Measurements from ENCODE around the gene ATAD2B.
"Not testable (repeated sequence)": the region's sequence is repeated elsewhere in the genome, so short reads cannot be mapped to it uniquely, and the experiment has no call there.

The ATAD2B gene

DNA sequence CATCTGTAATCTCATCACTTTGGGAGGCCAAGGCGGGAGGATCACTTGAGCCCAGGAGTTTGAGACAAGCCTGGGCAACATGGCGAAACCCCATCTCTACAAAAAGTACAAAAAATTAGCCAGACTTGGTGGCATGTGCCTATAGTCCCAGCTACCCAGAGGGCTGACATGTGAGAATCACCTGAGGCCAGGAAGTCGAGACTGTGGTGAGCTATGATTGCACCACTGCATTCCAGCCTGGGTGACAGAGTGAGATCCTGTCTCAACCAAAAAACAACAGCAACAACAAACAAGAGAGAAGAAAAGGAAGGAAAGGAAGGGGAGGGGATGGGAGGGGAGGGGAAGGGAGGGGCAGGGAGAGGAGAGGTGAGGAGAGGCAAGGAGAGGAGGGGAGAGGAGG is 203.9 kb downstream of the ATAD2B start:
- not testable (repeated sequence) for FAIRE-seq

DNA sequence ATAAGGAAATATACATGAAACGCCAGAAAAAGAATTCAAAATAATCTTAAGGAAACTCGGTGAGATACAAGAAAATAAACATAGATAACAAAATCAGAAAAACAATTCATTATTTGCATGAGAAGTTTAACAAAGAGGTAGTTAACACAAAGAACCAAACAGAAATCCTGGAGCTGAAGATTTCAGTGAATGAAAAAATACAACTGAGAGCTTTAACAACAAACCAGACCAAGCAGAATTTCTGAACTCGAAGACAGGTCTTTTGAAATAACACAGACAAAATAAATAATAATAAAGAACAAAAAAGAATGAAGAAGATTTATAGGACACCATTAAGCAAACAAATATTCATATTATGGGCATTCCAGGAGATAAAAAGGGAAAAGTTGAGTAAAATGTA is 204.7 kb downstream of the ATAD2B start:
- no peak for FAIRE-seq

DNA sequence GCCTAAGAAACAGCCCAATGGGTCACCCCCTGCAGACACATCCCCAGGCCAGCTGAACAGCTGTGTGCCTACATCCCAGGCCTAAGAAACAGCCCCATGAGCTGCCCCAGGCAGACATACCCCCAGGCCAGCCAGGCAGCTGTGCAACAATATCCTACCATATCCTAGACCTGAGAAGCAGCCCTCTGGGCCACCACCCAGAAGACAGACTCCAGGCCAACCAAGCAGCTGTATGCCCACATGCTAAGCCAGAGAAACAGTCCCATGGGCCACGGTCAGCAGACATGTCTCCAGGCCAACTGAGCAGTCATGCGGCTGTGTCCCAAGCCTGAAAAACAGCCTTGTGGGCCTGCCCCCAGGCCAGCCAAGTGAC is 205.5 kb downstream of the ATAD2B start:
- FAIRE-seq = no peak

DNA sequence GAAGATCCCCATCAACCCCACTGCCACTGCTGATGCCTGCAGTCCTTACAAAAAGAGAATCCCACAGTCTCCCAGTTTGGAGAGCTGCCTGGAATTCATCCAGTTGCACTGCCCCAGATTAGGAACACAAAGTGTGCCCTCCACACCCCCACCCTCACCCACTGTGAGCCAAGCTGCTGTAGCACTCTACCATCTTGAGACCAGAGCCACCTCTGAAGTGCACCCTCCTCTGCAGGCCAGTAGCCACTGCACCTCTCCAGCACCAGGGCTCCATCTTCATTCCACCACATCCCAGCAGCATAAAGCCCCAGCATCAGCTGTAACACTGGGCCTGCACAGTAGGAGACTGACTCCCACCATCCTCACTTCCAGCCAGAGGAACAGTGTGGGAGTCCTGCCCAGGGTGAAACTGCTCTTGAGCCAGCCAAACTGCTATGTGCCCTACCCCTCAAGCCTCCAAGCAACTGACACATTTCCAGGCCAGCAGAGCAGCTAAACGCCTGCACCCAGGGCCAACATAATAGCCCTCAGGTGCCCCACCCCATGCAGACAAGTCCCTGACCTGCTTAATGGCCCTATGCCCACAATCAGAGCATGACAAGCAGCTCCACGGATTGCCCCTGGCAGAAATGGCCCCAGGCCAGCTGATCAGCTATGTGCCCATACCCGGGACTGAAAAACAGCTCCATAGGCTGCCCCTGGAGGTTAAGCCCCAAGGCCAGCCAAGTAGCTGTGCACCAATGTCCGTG is 206.0 kb downstream of the ATAD2B start:
- FAIRE-seq = no peak

DNA sequence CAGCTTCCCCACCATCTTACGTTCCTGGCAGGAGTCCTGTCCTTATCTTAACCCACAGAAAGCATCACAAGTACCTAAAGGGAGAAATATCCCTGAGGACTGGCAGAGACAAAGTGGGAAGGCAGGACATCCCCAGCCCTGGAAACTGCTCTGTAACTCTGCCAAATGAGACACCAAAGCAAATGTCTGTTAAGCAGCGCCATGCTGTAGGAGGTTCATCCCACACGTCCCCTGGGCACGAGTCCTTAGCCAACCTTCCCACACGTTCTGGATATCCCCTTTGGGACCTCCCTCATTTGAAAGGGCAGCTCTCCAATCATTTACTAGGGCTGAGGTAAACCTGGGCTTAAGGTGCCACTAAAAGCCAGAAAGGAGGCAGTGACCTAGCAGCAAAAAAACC is 207.2 kb downstream of the ATAD2B start:
- FAIRE-seq = no peak

DNA sequence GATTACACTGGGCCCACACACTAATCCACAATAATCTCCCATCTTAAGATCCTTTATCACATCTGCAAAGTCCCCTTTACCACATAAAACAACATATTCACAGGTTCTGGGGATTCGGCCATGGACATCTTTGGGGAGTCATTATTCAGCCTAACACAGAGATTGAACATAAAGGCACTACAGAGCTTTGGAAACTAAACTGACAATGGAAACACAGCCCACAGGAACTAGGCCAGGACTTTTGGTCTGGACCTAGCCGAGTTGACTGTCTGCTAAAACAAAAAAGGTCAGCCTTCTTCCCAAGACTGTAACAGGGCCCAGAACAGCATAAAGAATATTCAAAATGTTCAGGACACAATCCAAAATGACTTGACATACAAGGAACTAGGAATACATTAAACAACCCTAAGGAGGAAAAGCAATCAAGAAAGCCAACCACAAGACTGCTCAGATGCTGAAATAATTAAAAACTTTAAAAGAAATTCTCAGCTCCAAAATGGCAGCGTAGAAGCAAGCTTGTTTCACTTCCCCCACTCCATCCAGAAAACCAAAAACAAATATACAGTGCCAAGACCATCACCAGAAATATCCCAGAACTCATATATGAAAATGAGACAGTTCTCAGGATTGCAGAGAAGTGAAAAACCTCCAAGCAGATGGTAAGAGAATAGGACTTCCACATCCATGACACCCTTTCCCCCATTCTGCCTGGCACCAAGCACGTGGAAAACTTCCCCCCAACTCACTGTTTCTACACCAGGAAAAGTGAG is 207.8 kb downstream of the ATAD2B start:
- FAIRE-seq = no peak

DNA sequence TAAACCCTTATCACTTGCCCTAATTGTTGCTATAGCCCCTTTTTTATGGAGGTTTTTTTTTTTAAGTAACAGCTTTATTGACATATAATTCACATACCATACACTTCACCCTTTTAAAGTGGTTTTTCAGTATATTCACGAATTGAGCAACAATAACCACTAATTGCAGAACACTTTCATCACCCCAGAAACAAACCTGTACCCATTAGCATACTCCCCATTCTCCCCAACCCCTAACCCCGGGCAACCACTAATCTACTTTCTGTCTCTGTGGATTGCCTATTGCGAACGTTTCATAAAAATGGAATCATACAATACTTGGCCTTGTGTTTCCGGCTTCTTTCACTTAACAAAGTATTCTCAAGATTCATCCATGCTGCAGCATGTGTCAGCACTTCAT is 213.6 kb downstream of the ATAD2B start:
- no peak for FAIRE-seq

DNA sequence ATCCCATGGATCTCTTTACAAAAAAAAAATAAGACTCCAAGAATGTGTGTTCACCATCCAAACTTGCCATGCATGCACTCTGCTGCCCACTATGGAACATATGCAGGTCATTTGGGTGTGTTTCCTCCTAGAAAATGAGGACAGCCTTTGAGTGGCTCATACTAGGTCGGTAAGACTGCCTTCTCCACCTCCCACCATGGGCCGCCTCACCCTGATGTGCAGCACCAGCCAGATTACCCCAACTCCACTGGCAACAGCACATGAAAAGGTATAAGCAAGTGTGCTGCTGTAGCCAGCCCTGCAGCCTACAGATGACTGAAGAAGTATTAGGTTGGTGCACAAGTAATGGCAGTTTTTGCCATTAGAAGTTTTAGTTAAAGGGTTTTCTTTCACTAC is 214.2 kb downstream of the ATAD2B start:
- no peak for FAIRE-seq

DNA sequence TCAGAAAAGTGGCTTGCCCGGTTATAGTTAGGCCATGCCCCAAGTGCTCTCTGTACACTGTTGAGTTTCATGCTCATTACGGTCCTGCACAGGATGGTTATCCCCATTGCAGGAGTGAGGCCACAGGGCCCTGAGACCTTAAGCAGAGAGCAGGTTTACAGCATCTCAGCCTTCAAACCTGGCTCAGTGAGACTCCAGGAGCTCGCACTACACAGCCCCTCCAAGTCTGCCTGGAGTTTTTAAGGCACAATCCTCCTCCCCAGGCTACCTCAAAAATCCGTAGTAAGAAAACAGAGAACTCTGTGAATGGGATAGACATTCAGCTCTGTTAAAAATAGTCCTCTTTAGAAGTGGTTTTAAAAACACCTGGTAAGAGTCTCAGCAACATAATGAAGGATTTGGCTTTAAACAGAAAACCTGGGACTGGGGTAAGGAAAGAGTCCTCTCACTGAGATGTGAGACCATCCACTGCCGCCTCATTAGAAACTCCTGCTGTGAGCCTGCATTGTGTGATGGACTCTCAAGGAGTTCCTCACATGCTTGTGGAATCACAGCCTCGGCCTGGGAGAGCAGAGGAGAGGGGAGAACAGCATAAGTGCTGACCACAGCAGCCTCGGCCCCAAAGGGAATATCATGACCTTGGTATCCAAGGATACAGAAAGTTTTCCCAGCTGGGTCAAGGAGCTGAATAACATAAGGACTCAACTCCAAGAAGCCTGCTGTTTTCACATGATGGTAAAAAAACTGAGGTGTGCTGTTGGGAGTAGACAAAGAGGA is 214.8 kb downstream of the ATAD2B start:
- FAIRE-seq = no peak

DNA sequence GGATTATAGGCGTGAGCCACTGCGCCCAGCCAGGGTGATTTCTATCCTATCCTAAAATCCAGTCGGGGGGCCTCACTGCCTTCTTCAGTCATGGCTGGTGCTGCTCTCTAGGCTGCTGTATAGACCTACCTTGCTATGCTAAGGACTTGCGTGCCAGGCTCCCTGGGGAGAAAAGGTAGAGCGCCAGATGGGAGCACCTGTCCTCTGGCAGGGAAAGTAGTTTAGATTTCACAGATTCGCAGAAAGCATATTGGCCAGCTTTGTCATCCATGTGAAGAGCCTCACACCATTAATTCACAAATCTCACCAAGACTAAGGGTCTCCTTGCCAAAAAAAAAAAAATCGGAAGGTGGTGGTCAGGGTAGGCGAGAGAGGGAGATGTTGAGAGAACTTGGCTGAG is 217.6 kb downstream of the ATAD2B start:
- FAIRE-seq = no peak

DNA sequence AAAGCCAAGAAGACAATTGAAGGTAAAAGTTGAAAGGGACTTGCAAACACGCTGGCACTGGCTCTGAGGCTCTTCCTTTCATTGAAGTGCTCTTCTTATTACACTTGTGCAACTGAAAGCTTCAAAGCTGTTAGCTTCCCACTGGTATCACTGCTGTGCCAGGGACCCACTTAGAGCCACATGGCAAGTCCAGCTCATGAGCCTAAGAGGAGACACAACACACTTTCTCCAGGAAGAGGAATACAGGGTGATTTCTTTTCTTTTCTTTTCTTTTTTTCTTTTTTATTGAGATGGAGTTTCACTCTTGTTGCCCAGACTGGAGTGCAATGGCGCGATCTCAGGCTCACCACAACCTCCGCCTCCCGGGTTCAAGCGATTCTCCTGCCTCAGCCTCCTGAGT is 218.2 kb downstream of the ATAD2B start:
- FAIRE-seq = no peak

DNA sequence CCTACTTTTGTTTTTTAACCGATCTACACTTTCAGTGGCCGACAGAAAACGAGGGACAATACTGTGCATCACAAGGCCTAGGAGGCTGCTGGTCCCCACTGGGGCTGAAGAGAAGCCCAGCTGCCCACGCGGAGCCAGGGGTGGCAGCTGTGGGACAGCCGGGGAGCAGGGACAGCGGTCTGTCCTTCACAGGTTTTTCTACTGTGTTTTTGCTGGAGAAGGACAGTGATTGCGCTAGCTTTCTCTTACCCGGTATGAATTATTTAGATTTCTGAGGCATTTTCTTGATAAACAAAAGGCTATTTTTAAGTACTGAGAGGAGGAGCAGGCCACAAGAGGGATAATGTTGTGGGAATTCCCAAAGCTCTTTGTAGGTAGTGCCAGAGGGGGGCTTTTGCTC is 219.8 kb downstream of the ATAD2B start:
- FAIRE-seq = no peak

DNA sequence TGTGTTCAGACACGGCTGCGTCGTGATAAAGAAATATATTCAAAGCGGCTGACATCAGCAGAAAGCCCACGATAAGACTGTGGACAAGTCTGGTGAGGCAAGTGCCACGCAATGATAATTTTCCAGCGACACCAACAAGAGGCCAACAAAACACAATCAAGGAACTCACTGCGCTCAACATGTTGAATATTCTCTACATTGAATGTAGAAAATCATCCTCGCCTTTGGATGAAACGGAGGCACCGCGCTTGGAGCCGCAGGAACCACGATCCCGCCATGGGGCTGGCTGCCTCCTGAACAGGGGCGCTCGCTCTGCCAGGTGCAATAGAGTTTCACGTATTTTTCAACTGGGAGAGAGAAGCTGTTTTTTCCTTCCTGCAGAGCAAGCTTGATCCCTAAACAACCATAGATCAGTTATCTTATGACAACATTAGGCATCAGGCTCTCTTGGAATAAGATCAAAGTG is 220.3 kb downstream of the ATAD2B start:
- FAIRE-seq = no peak

DNA sequence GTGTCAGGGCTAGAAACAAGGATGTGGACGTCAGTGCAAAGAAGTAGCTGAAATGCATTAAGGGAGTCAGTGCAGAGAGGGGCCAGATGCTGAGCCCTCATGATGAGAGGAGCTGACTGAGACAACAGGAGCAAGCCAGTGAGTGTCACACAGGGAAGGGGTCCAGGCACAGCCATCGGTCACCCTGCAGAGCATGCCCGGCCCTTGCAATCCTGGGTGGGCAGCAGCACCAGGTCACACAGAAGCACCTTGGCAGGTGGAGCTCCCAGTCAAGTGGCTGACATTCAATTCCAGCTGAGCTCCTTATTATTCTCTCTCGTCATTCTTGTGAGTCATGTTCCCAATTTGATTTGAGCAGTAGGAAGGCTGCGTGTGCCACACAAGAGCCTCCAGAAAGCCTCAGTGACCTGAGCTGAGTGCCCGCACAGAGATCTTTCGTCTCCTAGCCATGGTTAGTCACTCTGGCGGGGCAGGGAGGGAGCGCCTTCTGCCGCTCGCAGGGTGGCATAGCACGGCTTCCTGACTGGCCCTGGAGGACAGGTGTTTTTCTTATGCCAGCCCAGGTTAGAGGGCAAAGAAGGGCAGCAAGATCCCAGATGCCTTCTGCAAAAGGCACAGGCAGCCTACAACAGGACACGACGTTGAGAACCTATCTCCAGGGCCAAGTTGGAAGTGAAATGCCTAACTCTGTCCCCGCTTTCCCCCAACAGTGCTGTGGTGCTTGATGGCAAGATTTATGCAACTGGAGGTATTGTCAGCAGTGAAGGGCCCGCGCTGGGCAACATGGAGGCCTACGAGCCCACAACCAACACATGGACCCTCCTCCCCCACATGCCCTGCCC is 220.9 kb downstream of the ATAD2B start:
- FAIRE-seq = no peak

DNA sequence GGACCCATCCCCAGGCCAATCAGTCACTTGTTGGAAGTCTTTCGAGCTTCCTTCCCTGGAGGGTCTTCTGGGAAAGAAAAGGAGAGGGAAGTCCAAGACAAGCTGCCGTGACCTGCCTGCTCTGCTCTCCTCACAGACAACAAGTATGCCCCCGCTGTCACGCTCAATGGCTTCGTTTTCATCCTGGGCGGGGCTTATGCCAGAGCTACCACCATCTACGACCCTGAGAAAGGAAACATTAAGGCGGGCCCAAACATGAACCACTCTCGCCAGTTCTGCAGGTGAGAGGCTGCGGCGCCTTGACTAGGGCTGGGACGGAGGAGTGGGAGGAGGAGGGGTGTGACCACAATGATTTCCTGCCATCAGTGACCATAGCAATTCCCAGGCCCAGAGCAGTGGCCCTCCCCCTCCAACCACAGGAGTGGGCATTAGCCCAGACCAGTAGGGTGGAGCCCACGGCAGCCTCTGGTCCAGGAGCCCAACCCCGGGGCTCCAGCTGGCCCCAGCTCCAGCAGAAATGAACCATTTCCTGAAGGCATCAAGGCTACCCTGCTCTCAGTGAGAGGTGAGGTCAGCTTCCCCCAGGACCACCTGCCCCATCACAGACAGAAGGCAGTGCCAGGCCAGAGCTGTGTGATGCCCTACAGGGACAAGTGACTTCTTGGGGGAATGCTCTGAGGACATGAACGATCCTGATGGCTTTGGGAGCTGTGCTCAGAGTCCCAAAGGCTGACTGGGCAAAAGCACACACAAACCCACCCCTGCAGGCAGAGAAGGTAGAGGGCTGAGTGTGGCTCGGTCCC is 223.1 kb downstream of the ATAD2B start:
- FAIRE-seq = no peak

DNA sequence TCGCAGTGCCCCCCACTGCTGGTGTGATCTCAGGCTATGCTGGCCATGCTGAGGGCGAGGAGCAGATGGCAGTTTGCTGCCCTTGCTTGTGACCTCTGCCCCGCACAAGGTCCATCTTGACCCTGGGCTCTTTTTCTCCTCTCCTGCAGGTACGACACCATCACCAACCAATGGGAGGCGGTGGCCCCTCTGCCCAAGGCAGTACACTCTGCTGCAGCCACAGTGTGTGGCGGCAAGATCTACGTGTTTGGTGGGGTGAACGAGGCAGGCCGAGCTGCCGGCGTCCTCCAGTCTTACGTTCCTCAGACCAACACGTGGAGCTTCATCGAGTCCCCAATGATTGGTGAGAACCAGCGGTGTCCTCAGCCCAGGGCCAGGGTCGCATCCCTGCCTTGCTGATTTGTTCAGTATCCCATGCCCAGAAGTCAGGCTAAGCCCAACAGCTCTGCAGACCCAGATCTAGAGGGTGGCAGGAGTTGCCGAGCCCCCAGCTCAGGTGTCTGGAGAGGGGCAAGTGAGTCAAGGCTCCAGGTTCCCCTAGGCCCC is 223.8 kb downstream of the ATAD2B start:
- FAIRE-seq = no peak

DNA sequence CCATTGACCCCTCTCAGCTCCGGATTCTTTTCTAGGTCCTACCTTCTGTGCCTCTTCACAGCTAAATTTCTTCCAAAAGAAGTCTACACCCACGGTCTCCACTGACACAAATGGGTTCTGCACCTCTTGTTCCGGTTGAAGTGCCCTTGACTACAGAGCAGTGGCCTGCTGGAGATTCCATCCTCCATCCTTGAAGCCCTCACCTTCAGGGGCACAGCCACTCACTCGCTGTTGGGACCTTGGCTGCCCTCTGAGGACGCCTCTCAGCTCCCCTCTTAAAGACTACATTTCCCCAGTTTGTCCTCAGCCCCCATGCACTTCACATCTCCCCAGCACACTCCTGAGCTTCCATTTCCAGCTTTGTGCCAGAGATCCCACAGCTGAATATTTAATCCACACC is 226.3 kb downstream of the ATAD2B start:
- no peak for FAIRE-seq

DNA sequence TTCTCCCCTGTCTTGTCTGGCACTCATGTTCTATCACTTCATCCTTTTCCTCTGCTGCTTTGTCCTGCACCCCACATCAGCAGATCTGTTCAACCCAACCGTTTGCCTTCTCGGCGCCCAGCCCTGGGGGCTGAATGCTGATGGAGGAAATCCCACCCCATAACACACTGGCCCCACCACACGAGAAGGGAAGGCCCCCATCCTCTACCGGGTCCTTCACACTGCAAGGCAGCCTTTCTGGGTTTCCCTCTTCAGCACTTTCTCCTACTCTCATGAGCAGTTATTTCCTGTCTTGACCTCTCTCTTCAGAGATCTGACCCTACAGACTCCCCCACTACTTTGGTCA is 227.4 kb downstream of the ATAD2B start:
- no peak for FAIRE-seq

DNA sequence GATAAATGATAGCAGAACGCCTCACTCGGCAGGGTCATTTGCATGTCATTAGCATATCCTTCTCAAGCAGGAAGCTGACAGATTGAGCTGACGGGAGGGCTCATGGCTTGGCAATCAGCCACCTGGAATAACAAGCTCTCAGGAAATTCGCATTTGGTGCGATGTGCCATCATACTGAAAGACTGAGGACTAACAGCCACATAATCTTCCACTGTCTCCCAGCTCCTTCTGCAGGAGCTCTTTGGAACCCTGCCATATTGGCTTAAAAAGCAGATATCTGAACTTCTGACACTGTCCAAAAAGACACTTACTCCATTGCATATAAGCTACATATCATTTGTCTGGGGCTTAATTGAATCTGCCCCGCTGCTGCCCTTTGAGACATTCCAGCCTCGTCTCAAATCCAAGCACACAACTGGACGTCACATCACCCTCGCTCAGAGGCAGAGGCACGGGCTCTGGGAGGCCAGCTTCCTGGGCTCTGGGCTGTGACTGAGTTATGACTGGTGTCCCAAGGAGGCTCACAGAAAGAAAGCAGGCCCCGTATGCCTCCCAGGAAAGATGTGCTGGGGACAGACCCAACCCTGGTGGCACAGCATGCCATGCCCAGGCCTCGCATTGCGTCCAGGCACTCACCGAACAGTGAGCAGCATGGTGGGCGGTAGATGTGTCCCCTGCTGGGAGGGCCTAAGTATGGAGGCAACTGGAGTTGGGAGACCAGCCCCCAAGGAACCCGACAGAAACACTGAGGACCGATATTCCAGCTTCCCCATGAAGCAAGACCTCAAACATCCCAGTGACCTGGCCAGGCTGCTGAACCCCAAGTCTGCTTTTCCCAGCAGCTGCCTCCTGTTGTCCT is 228.0 kb downstream of the ATAD2B start:
- FAIRE-seq = no peak

Measured in TTC549 (cell line).